HG03039 (cell line): ENCODE results near the gene CCM2.
"Not testable (repeated sequence)": the region's sequence is repeated elsewhere in the genome, so short reads cannot be mapped to it uniquely, and the experiment has no call there.

Experiments used
- ATAC-seq: cut with Tn5 transposase; IDR thresholded peaks from one replicate; pipeline ENCODE4 v1.9.1; 2021; ENCODE audit warnings: mild to moderate bottlenecking, moderate library complexity; ENCODE audit not compliant: unreplicated experiment

Gene CCM2

GRCh38 chr7:44998153-44998871, 1.7 kb upstream of the CCM2 start:
- no peak for ATAC-seq

- ATAC-seq: peak; percentile 71
Observed at GRCh38 chr7:44999245-45000092, 532 bp upstream of the CCM2 start.

- no peak for ATAC-seq
Observed at GRCh38 chr7:45001138-45001694, 1.2 kb downstream of the CCM2 start.

DNA sequence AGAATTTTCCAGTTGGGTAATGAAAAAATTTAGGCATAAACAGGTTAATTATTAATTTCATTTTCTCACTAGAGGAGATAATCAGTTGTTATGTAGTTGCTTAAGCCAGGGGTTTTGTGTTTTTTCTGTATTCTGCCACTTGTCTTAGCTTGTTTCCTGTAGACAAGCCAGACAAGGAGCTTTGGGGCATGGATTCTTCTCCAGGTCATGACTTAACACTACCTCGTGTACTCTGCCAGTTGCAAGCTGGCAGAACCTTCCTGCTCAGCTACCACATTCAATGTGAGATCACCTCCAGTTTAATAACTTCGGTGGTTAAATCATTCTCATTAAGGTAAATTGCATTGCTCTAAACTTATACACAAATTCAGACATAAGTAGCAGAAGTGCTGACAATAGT, 1.8 kb downstream of the CCM2 start:
- no peak for ATAC-seq

- ATAC-seq: no peak
Observed at GRCh38 chr7:45003789-45004188, 3.8 kb downstream of the CCM2 start.

GRCh38 chr7:45007106-45007505, 7.1 kb downstream of the CCM2 start:
- no peak for ATAC-seq

DNA sequence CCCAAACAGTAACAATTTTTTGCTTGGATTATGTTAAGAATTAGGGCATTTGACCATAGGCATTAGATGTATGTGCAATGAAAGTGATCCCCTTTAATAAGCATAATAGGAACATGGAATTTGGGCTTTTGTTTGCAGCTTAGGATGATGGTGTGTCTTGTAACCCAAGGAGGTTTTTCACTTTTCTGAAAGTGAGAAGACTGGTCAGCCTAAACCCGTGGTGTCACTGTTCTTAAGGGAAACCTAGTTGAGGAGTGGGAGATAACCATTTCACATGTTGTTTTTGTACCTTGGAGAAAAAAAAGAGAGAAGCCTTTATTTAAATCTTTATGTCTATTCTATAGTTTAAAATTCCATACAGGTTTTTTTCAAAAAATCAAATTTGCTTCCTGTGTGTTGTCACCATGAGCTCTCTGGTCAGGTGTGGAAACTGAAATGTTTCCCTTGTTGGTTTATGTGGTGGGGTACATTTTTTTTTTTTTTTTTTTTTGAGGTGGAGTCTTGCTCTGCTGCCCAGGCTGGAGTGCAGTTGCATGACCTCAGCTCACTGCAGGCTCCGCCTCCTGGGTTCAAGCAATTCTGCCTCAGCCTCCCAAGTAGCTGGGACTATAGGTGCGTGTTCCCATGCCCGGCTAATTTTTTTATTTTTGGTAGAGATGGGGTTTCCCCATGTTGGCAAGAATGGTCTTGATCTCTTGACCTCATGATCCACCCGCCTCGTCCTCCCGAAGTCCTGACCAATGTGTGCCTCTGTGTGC, 7.7 kb downstream of the CCM2 start:
- peak; percentile 42 for ATAC-seq

GRCh38 chr7:45013465-45013967, 13.5 kb downstream of the CCM2 start:
- ATAC-seq: no peak

GRCh38 chr7:45015313-45015712, 15.3 kb downstream of the CCM2 start:
- ATAC-seq: no peak

GRCh38 chr7:45017253-45017652, 17.3 kb downstream of the CCM2 start:
- no peak for ATAC-seq

GRCh38 chr7:45020915-45021314, 20.9 kb downstream of the CCM2 start:
- ATAC-seq: no peak

GRCh38 chr7:45021604-45022296, 21.7 kb downstream of the CCM2 start:
- peak; percentile 60 for ATAC-seq

- no peak for ATAC-seq
Observed at GRCh38 chr7:45024126-45024744, 24.2 kb downstream of the CCM2 start.

DNA sequence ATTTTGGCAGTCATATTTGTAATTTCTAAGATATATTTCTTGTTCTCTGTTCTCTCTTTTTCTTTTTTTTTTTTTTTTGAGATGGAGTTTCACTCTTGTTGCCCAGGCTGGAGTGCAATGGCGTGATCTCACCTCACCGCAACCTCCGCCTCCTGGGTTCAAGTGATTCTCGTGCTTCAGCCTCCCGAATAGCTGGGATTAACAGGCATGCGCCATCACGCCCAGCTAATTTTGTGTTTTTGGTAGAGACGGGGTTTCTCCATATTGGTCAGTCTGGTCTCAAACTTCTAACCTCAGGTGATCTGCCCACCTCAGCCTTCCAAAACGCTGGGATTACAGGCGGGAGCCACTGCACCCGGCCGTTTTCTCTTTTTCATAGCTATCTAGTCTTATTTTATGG, 25.5 kb downstream of the CCM2 start:
- ATAC-seq: not testable (repeated sequence)

DNA sequence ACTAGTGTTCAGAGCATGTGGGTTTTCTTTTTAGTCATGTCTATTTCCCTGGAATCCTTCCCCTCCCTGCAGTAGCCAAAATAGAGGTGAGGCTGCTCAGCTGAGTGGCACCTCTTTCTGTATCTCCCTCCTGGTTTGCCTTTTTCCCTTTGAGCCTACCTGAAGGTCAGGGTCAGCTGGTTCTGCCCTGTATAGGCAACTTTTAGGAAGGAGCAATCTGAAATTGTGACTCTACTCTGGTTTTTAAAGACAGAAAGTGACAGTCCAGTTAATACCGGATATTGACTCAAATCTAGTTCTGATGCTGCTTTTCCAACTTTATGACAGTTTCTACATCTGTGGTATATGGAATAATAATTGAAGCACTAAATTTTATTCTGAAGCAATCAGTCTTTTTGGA, 26.0 kb downstream of the CCM2 start:
- ATAC-seq: no peak

DNA sequence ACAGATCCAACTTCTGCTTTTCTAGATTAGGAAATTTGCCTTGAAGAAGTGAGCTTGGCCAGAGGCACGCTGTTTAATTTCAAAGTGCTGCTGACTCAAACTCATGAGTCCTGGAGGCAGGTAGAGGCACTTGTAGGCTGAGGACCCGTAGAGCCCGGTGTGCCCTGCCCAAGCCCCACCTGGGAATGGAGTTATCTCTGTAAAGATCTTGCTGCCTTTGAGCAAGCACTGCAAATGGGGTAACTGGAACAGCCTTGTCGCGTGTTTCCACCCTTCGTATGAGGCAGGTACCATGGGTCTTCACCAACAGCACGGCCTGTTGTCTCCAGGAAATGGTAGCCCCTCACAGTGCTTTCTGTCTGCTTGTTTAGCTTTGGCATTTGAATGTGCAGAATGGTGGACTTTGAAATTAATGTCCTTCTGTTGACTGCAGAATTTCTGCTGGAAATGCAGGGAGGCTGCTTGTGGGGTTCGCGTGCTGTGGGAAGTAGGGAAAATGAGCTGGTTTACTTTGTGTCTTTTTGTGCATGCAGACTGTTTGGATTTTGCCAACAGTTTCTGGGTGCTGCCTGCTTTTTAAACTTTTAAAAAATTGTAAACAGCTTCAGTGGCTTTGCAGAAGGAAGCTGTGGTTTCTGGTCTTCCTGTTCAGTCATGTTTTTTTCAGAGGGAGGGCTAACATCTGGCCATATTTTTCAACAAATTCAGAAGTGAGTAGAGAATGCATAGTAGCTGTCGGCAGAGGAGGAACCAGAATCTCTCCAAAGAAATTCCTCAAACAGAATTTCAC, 27.2 kb downstream of the CCM2 start:
- peak; percentile 45 for ATAC-seq

DNA sequence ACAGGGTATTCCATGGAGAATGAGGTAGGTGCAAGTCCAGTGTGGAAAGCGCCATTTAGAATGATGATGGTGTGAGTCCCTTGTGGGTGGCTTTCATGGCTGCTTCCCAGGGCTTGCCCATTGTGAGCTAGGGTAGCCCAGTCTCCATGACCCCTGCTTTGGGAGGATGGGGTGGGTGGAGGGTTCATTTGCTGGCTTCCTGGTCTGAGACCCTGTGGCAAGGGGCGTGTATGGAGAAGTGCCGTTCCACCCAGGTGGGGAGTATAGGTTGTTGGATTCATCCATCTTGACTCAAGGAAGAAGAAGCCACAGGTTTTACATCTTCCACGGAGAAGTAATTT, 27.7 kb downstream of the CCM2 start:
- ATAC-seq: peak; percentile 3

DNA sequence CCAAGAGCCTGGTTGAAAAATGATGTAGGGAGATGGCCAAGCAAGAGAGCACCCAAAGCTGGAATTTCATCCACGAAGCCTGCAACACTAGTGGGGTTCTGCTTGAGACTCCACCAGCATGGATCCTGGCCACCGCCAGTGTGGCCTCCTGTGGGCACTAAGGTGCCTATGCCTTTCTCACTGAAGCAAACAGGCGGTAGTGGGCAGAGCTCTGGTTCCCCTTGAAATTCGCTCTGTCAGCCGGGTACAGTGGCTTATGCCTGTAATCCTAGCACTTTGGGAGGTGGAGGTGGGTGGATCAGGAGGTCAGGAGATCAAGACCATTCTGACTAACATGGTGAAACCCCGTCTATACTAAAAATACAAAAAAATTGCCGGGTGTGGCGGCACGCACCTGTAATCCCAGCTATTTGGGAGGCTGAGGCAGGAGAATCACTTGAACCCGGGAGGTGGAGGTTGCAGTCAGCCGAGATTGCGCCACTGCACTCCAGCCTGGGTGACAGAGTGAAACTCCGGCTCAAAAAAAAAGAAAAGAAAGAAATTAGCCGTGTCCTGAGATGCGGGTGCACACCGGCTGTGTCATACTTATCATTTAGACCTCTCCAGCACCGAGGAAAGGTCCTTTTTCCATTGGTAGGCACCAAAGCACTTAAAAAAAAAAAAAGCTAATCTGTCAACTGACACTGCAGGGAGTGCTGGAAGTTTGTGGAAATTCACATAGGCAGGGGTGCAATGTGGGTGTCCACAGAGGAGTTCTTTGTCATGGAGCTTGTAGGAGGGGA, 28.3 kb downstream of the CCM2 start:
- no peak for ATAC-seq
